ENCODE results near the gene GSG1L.
"Not testable (repeated sequence)": the region's sequence is repeated elsewhere in the genome, so short reads cannot be mapped to it uniquely, and the experiment has no call there.

Gene GSG1L

GRCh38 chr16:27945233-27945973, 118.1 kb downstream of the GSG1L start:
- no peaks in the 10 kb centered on the region for H3F3A ChIP-seq (ENCODE audit: insufficient read depth)

GRCh38 chr16:27943766-27944165, 119.7 kb downstream of the GSG1L start:
- H4K20me1 ChIP-seq (ENCODE audit: low read depth, low read length) = no peaks in the 10 kb centered on the region

More at GRCh38 chr16:27945233-27945973, 118.1 kb downstream of the GSG1L start:
- H2AFZ ChIP-seq (ENCODE audit: low read depth, low read length, severe bottlenecking) = no peak overlapping the region
- no peaks in the 10 kb centered on the region for H3K9me2 ChIP-seq (replicated peaks; ENCODE audit: insufficient read depth, low read length)
- H3K27ac ChIP-seq (ENCODE audit: low read depth, low read length) = no peak overlapping the region
- H3K4me3 ChIP-seq (ENCODE audit: insufficient read depth, low read length, poor library complexity, severe bottlenecking) = no peak overlapping the region
- H3K4me2 ChIP-seq (ENCODE audit: low read depth, low read length, poor library complexity, severe bottlenecking) = no peak overlapping the region
- TF ChIP-seq EZH2phosphoT487 (conservative IDR thresholded peaks at IDR 0.05; ENCODE audit: low read length) (no peak), CTCF (IDR thresholded peaks at IDR 0.05; ENCODE audit: insufficient read depth, low read length, poor library complexity, severe bottlenecking) (no peak)
- no peaks in the 10 kb centered on the region for H3K79me2 ChIP-seq (ENCODE audit: insufficient read depth, low read length)
- no peak overlapping the region for H3K9ac ChIP-seq (ENCODE audit: low read length)
- H3K9me3 ChIP-seq (ENCODE audit: insufficient read depth, low read length) = no peaks in the 10 kb centered on the region
- no peaks in the 10 kb centered on the region for H3K36me3 ChIP-seq (ENCODE audit: low read length)
- no peaks in the 10 kb centered on the region for H4K20me1 ChIP-seq (ENCODE audit: low read depth, low read length)
- no peaks in the 10 kb centered on the region for H3K27me3 ChIP-seq (ENCODE audit: low read length)

GRCh38 chr16:27942071-27942470, 121.4 kb downstream of the GSG1L start:
- H3K9me2 ChIP-seq (replicated peaks; ENCODE audit: insufficient read depth, low read length); H4K20me1 ChIP-seq (ENCODE audit: low read depth, low read length); H3K4me2 ChIP-seq (ENCODE audit: low read depth, low read length, poor library complexity, severe bottlenecking); H3K4me3 ChIP-seq (ENCODE audit: insufficient read depth, low read length, poor library complexity, severe bottlenecking); H3K9me3 ChIP-seq (ENCODE audit: insufficient read depth, low read length); H3K36me3 ChIP-seq (ENCODE audit: low read length); H3K9ac ChIP-seq (ENCODE audit: low read length); H3K79me2 ChIP-seq (ENCODE audit: insufficient read depth, low read length); H2AFZ ChIP-seq (ENCODE audit: low read depth, low read length, severe bottlenecking); H3K27ac ChIP-seq (ENCODE audit: low read depth, low read length); H3F3A ChIP-seq (ENCODE audit: insufficient read depth); H3K27me3 ChIP-seq (ENCODE audit: low read length): not testable (repeated sequence)

More at GRCh38 chr16:27943766-27944165, 119.7 kb downstream of the GSG1L start:
- Histone ChIP-seq H3K27me3 (ENCODE audit: low read length) (no peaks in the 10 kb centered on the region), H3K27ac (ENCODE audit: low read depth, low read length) (no peak overlapping the region), H3K9me2 (replicated peaks; ENCODE audit: insufficient read depth, low read length) (no peaks in the 10 kb centered on the region), H3K9me3 (ENCODE audit: insufficient read depth, low read length) (no peaks in the 10 kb centered on the region), H3K4me2 (ENCODE audit: low read depth, low read length, poor library complexity, severe bottlenecking) (no peak overlapping the region), H2AFZ (ENCODE audit: low read depth, low read length, severe bottlenecking) (no peak overlapping the region), H3K4me3 (ENCODE audit: insufficient read depth, low read length, poor library complexity, severe bottlenecking) (no peak overlapping the region), H3K9ac (ENCODE audit: low read length) (no peak overlapping the region), H3F3A (ENCODE audit: insufficient read depth) (no peaks in the 10 kb centered on the region), H3K79me2 (ENCODE audit: insufficient read depth, low read length) (no peaks in the 10 kb centered on the region), H3K36me3 (ENCODE audit: low read length) (no peaks in the 10 kb centered on the region)
- TF ChIP-seq EZH2phosphoT487 (conservative IDR thresholded peaks at IDR 0.05; ENCODE audit: low read length) (no peak), CTCF (IDR thresholded peaks at IDR 0.05; ENCODE audit: insufficient read depth, low read length, poor library complexity, severe bottlenecking) (no peak)

- Histone ChIP-seq H3K4me2 (ENCODE audit: low read depth, low read length, poor library complexity, severe bottlenecking) (no peak overlapping the region), H3K79me2 (ENCODE audit: insufficient read depth, low read length) (no peaks in the 10 kb centered on the region), H3K9ac (ENCODE audit: low read length) (no peak overlapping the region), H3K27me3 (ENCODE audit: low read length) (no peaks in the 10 kb centered on the region), H3K9me3 (ENCODE audit: insufficient read depth, low read length) (no peaks in the 10 kb centered on the region), H4K20me1 (ENCODE audit: low read depth, low read length) (no peaks in the 10 kb centered on the region), H2AFZ (ENCODE audit: low read depth, low read length, severe bottlenecking) (no peak overlapping the region), H3K36me3 (ENCODE audit: low read length) (no peaks in the 10 kb centered on the region), H3K9me2 (replicated peaks; ENCODE audit: insufficient read depth, low read length) (no peaks in the 10 kb centered on the region), H3K27ac (ENCODE audit: low read depth, low read length) (no peak overlapping the region), H3F3A (ENCODE audit: insufficient read depth) (no peaks in the 10 kb centered on the region), H3K4me3 (ENCODE audit: insufficient read depth, low read length, poor library complexity, severe bottlenecking) (no peak overlapping the region)
- TF ChIP-seq CTCF (IDR thresholded peaks at IDR 0.05; ENCODE audit: insufficient read depth, low read length, poor library complexity, severe bottlenecking) (no peak), EZH2phosphoT487 (conservative IDR thresholded peaks at IDR 0.05; ENCODE audit: low read length) (no peak)
Measured at GRCh38 chr16:27935076-27935475, 128.4 kb downstream of the GSG1L start.
